ENCODE measurements around the gene ARID1B.

Gene ARID1B

GRCh38 chr6:156804402-156804801 is 27.2 kb downstream of the ARID1B start:
- DNase-seq = no peak
- Histone ChIP-seq H3K4me3 (ENCODE audit: insufficient read depth, low read depth, low read length, poor library complexity, severe bottlenecking) (no peak overlapping the region), H3K9me3 (ENCODE audit: control insufficient read depth, low read length) (no peaks in the 10 kb centered on the region), H3K36me3 (ENCODE audit: control insufficient read depth, insufficient read depth, low read length) (no peaks in the 10 kb centered on the region), H3K27ac (ENCODE audit: insufficient read depth, low read length, poor library complexity, severe bottlenecking) (no peak overlapping the region), H3K27me3 (replicated peaks; ENCODE audit: control insufficient read depth, insufficient read depth, low read length, poor library complexity, severe bottlenecking) (no peaks in the 10 kb centered on the region), H3K4me1 (ENCODE audit: control insufficient read depth, insufficient read depth, low read length, poor library complexity, severe bottlenecking) (peaks cover 8% of the 10 kb centered on the region)

GRCh38 chr6:156806155-156806554 is 29.0 kb downstream of the ARID1B start:
- no peak for DNase-seq
- no peaks in the 10 kb centered on the region for H3K36me3 ChIP-seq (ENCODE audit: control insufficient read depth, insufficient read depth, low read length)
- no peaks in the 10 kb centered on the region for H3K27me3 ChIP-seq (replicated peaks; ENCODE audit: control insufficient read depth, insufficient read depth, low read length, poor library complexity, severe bottlenecking)
- H3K9me3 ChIP-seq (ENCODE audit: control insufficient read depth, low read length) = no peaks in the 10 kb centered on the region
- H3K4me3 ChIP-seq (ENCODE audit: insufficient read depth, low read depth, low read length, poor library complexity, severe bottlenecking) = no peak overlapping the region
- H3K4me1 ChIP-seq (ENCODE audit: control insufficient read depth, insufficient read depth, low read length, poor library complexity, severe bottlenecking) = peaks cover 12% of the 10 kb centered on the region
- no peak overlapping the region for H3K27ac ChIP-seq (ENCODE audit: insufficient read depth, low read length, poor library complexity, severe bottlenecking)

GRCh38 chr6:156807028-156807427 is 29.9 kb downstream of the ARID1B start:
- H3K36me3 ChIP-seq (ENCODE audit: control insufficient read depth, insufficient read depth, low read length) = no peaks in the 10 kb centered on the region
- no peak overlapping the region for H3K4me3 ChIP-seq (ENCODE audit: insufficient read depth, low read depth, low read length, poor library complexity, severe bottlenecking)
- H3K27me3 ChIP-seq (replicated peaks; ENCODE audit: control insufficient read depth, insufficient read depth, low read length, poor library complexity, severe bottlenecking) = no peaks in the 10 kb centered on the region
- DNase-seq = no peak
- H3K4me1 ChIP-seq (ENCODE audit: control insufficient read depth, insufficient read depth, low read length, poor library complexity, severe bottlenecking) = peaks cover 12% of the 10 kb centered on the region
- no peaks in the 10 kb centered on the region for H3K9me3 ChIP-seq (ENCODE audit: control insufficient read depth, low read length)
- H3K27ac ChIP-seq (ENCODE audit: insufficient read depth, low read length, poor library complexity, severe bottlenecking) = no peak overlapping the region

- Histone ChIP-seq H3K27ac (ENCODE audit: insufficient read depth, low read length, poor library complexity, severe bottlenecking) (peak overlapping the region; percentile 8), H3K36me3 (ENCODE audit: control insufficient read depth, insufficient read depth, low read length) (no peaks in the 10 kb centered on the region), H3K4me1 (ENCODE audit: control insufficient read depth, insufficient read depth, low read length, poor library complexity, severe bottlenecking) (peaks cover 12% of the 10 kb centered on the region), H3K27me3 (replicated peaks; ENCODE audit: control insufficient read depth, insufficient read depth, low read length, poor library complexity, severe bottlenecking) (no peaks in the 10 kb centered on the region), H3K9me3 (ENCODE audit: control insufficient read depth, low read length) (no peaks in the 10 kb centered on the region), H3K4me3 (ENCODE audit: insufficient read depth, low read depth, low read length, poor library complexity, severe bottlenecking) (no peak overlapping the region)
- DNase-seq = no peak
Observed at GRCh38 chr6:156807795-156808194, 30.6 kb downstream of the ARID1B start.

GRCh38 chr6:156808287-156808686 is 31.1 kb downstream of the ARID1B start:
- no peak overlapping the region for H3K4me3 ChIP-seq (ENCODE audit: insufficient read depth, low read depth, low read length, poor library complexity, severe bottlenecking)
- no peaks in the 10 kb centered on the region for H3K36me3 ChIP-seq (ENCODE audit: control insufficient read depth, insufficient read depth, low read length)
- no peaks in the 10 kb centered on the region for H3K9me3 ChIP-seq (ENCODE audit: control insufficient read depth, low read length)
- peaks cover 12% of the 10 kb centered on the region for H3K4me1 ChIP-seq (ENCODE audit: control insufficient read depth, insufficient read depth, low read length, poor library complexity, severe bottlenecking)
- H3K27ac ChIP-seq (ENCODE audit: insufficient read depth, low read length, poor library complexity, severe bottlenecking) = no peak overlapping the region
- no peak for DNase-seq
- H3K27me3 ChIP-seq (replicated peaks; ENCODE audit: control insufficient read depth, insufficient read depth, low read length, poor library complexity, severe bottlenecking) = no peaks in the 10 kb centered on the region

- Histone ChIP-seq H3K27ac (ENCODE audit: insufficient read depth, low read length, poor library complexity, severe bottlenecking) (no peak overlapping the region), H3K9me3 (ENCODE audit: control insufficient read depth, low read length) (no peaks in the 10 kb centered on the region), H3K27me3 (replicated peaks; ENCODE audit: control insufficient read depth, insufficient read depth, low read length, poor library complexity, severe bottlenecking) (no peaks in the 10 kb centered on the region), H3K36me3 (ENCODE audit: control insufficient read depth, insufficient read depth, low read length) (no peaks in the 10 kb centered on the region), H3K4me1 (ENCODE audit: control insufficient read depth, insufficient read depth, low read length, poor library complexity, severe bottlenecking) (peaks cover 12% of the 10 kb centered on the region), H3K4me3 (ENCODE audit: insufficient read depth, low read depth, low read length, poor library complexity, severe bottlenecking) (no peak overlapping the region)
- DNase-seq = no peak
Observed at GRCh38 chr6:156809034-156809433, 31.9 kb downstream of the ARID1B start.

- Histone ChIP-seq H3K4me3 (ENCODE audit: insufficient read depth, low read depth, low read length, poor library complexity, severe bottlenecking) (no peak overlapping the region), H3K4me1 (ENCODE audit: control insufficient read depth, insufficient read depth, low read length, poor library complexity, severe bottlenecking) (peaks cover 12% of the 10 kb centered on the region), H3K9me3 (ENCODE audit: control insufficient read depth, low read length) (no peaks in the 10 kb centered on the region), H3K36me3 (ENCODE audit: control insufficient read depth, insufficient read depth, low read length) (no peaks in the 10 kb centered on the region), H3K27me3 (replicated peaks; ENCODE audit: control insufficient read depth, insufficient read depth, low read length, poor library complexity, severe bottlenecking) (no peaks in the 10 kb centered on the region), H3K27ac (ENCODE audit: insufficient read depth, low read length, poor library complexity, severe bottlenecking) (no peak overlapping the region)
- no peak for DNase-seq
Observed at GRCh38 chr6:156809446-156810178, 32.4 kb downstream of the ARID1B start.

- Histone ChIP-seq H3K27ac (ENCODE audit: insufficient read depth, low read length, poor library complexity, severe bottlenecking) (no peak overlapping the region), H3K4me1 (ENCODE audit: control insufficient read depth, insufficient read depth, low read length, poor library complexity, severe bottlenecking) (peaks cover 10% of the 10 kb centered on the region)
Observed at GRCh38 chr6:156814036-156814581, 36.9 kb downstream of the ARID1B start.

GRCh38 chr6:156816505-156816904 is 39.3 kb downstream of the ARID1B start:
- Histone ChIP-seq H3K9me3 (ENCODE audit: control insufficient read depth, low read length) (no peaks in the 10 kb centered on the region), H3K4me3 (ENCODE audit: insufficient read depth, low read depth, low read length, poor library complexity, severe bottlenecking) (no peak overlapping the region), H3K4me1 (ENCODE audit: control insufficient read depth, insufficient read depth, low read length, poor library complexity, severe bottlenecking) (peaks cover 4% of the 10 kb centered on the region), H3K27me3 (replicated peaks; ENCODE audit: control insufficient read depth, insufficient read depth, low read length, poor library complexity, severe bottlenecking) (no peaks in the 10 kb centered on the region), H3K27ac (ENCODE audit: insufficient read depth, low read length, poor library complexity, severe bottlenecking) (no peak overlapping the region), H3K36me3 (ENCODE audit: control insufficient read depth, insufficient read depth, low read length) (no peaks in the 10 kb centered on the region)
- no peak for DNase-seq

More at GRCh38 chr6:156814036-156814581, 36.9 kb downstream of the ARID1B start:
- H3K36me3 ChIP-seq (ENCODE audit: control insufficient read depth, insufficient read depth, low read length) = no peaks in the 10 kb centered on the region
- no peaks in the 10 kb centered on the region for H3K27me3 ChIP-seq (replicated peaks; ENCODE audit: control insufficient read depth, insufficient read depth, low read length, poor library complexity, severe bottlenecking)
- no peaks in the 10 kb centered on the region for H3K9me3 ChIP-seq (ENCODE audit: control insufficient read depth, low read length)
- DNase-seq = no peak
- H3K4me3 ChIP-seq (ENCODE audit: insufficient read depth, low read depth, low read length, poor library complexity, severe bottlenecking) = no peak overlapping the region

GRCh38 chr6:156820089-156820798 is 43.1 kb downstream of the ARID1B start:
- peaks cover 19% of the 10 kb centered on the region for H3K4me1 ChIP-seq (ENCODE audit: control insufficient read depth, insufficient read depth, low read length, poor library complexity, severe bottlenecking)
- H3K27ac ChIP-seq (ENCODE audit: insufficient read depth, low read length, poor library complexity, severe bottlenecking) = no peak overlapping the region
- no peaks in the 10 kb centered on the region for H3K27me3 ChIP-seq (replicated peaks; ENCODE audit: control insufficient read depth, insufficient read depth, low read length, poor library complexity, severe bottlenecking)
- H3K4me3 ChIP-seq (ENCODE audit: insufficient read depth, low read depth, low read length, poor library complexity, severe bottlenecking) = no peak overlapping the region
- no peaks in the 10 kb centered on the region for H3K9me3 ChIP-seq (ENCODE audit: control insufficient read depth, low read length)
- no peaks in the 10 kb centered on the region for H3K36me3 ChIP-seq (ENCODE audit: control insufficient read depth, insufficient read depth, low read length)
- DNase-seq = no peak
